HG02870 (cell line): ENCODE measurements around the gene GLB1L2.

Source experiments
- ATAC-seq: cut with Tn5 transposase; IDR thresholded peaks from one replicate; pipeline ENCODE4 v1.9.1; 2021; ENCODE audit warnings: mild to moderate bottlenecking, moderate library complexity; ENCODE audit not compliant: unreplicated experiment

GLB1L2 gene

GRCh38 chr11:134417871-134418840, 86.4 kb downstream of the GLB1L2 start:
- ATAC-seq: no peak

GRCh38 chr11:134423106-134423505, 91.3 kb downstream of the GLB1L2 start:
- no peak for ATAC-seq

GRCh38 chr11:134425413-134425812, 93.6 kb downstream of the GLB1L2 start:
- ATAC-seq: no peak
